Jurkat, Clone E6-1 (cell line): ENCODE data around the gene KIF17.

Experiments
- DNase-seq: peaks from one replicate; pipeline ENCODE4 v3.0.0-alpha.2; 2011; ENCODE audit warnings: low read depth, low spot score
- H3K4me3 ChIP-seq: 2 replicates; pipeline ENCODE4 v1.5.1; 2011; ENCODE audit warnings: mild to moderate bottlenecking, low read length, control low read depth, moderate library complexity

The KIF17 gene

GRCh38 chr1:20672265-20672632 lies 45.6 kb downstream of the KIF17 start:
- no peak overlapping the region for H3K4me3 ChIP-seq
- DNase-seq: no peak

DNA sequence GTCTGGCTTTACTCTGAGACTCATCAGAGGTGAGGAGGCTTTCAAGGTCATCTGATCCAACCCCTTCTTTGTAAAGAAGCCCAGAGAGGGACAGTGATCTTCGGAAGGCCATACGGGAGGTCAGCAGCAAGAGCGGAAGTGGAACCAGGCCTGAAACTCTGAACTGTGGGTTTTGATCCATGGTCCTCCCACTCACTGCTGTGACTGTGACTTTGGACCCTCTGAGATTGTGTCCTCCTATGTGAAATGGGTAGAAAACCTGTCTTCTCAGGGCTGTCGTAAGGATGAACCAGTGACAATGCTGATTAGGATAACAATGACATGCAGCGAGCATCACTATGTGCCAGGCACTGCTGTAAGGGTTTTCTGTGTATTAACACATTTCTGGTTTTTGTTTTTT lies 46.9 kb downstream of the KIF17 start:
- no peak overlapping the region for H3K4me3 ChIP-seq
- DNase-seq: no peak

DNA sequence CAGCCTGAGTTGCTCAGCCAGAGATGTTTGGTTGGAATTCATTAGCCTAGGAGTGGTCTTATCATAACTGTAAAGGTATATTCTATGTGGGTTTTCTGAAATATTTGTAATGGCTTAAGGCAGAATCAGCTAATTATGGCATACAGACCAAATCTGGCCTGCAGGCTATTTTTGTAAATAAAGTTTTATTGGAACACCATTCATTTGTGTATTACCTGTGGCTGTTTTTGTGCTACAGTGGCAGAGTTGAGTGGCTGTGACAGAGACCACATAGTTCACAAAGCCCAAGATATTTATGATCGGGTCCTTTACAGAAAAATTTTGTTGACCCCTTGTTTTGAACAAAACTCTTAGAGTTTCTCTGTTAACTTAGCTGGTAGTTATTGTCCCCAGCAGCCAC lies 49.2 kb downstream of the KIF17 start:
- no peak overlapping the region for H3K4me3 ChIP-seq
- DNase-seq: no peak

- peak; percentile 56 for DNase-seq
- H3K4me3 ChIP-seq: no peak overlapping the region
Measured at GRCh38 chr1:20666804-20667203, 51.0 kb downstream of the KIF17 start.

DNA sequence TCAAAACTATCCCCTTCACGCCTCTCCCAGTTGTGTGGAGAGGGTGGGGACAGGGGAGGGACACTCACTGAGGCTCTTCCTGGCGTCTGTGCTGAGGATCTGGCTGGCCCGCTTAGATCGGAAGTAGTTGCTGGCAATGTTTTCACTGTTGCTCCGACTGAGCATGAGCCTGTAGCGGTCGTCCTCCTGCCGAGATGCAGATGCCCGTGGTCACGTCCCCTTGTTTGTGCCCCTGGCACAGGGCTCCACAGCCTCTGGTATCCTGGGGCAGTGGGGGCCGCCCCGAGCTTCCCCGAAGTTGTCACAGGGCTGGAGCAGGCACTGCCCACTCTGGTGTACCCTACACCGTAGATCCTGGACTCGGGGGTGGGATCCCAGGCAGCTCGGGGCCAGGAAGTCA lies 51.7 kb downstream of the KIF17 start:
- no peak for DNase-seq

GRCh38 chr1:20665726-20666125 lies 52.1 kb downstream of the KIF17 start:
- no peak for DNase-seq
- H3K4me3 ChIP-seq: no peak overlapping the region

More for the DNA sequence above, 51.7 kb downstream of the KIF17 start:
- H3K4me3 ChIP-seq: no peak overlapping the region

DNA sequence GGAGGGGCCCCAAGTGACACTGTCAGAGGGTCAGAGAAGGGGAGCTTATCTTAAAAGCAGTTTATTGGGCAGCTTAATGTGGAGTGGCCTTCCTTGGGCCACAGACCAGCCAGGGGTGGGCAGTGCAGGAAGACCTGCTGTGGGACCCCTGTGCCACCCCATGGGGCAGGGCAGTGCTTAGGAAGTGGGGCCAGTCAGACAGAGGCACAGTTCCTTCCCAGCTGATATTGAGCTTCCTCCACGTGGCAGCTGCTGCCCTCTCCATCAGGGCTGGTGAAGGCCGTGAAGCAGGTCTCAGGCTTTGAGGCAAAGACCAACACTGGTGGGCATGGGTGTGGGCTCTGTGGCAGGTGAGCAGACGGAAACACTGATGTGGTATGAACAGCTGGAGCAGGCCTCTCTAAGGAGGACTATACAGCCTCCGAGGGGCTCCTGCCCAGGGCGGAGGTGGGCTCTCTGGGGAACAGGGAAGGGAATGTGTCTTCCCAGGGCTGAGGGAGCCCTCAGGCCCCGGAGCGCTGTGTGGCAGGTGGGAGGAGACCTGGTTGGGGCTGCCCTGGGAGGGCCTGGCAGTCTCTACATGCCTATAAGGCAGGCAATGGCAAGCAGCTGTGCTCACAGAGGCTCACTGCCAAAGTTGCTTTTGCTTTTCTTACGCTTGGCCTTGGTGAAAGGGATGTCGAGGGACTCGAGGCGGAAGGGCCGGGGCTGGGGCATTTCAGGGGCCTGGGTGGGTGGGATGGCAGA lies 53.7 kb downstream of the KIF17 start:
- H3K4me3 ChIP-seq: no peak overlapping the region
- no peak for DNase-seq

DNA sequence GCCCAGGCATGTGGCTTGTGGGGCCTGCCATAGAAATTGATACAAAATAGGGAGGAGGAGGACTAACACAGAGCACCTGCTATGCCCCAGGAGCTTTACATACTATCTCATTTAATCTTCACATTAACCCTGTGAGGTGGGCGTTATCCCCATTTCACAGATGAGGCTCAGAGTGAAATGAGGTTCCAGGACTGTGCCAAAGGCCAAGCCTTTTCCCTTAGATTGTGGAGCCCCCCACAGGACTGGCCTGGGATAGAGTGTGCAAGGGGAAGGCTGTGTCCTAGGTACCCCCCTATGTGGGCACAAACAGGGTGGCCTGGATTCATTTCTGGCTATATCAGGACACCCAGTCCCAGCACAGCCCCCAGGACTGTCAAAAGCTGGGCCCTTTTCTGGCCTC lies 54.4 kb downstream of the KIF17 start:
- no peak overlapping the region for H3K4me3 ChIP-seq
- no peak for DNase-seq

- DNase-seq: no peak
Measured at GRCh38 chr1:20662110-20662475, 55.7 kb downstream of the KIF17 start.

GRCh38 chr1:20661207-20662109 lies 56.3 kb downstream of the KIF17 start, which contains the start of gene DDOST:
Gene DDOST (minus strand): TSS chr1:20661369. CDS start chr1:20661350, 19 bp downstream.
- DNase-seq: peak; percentile 98
- peak within 1 kb of the TSS; percentile 96 for H3K4me3 ChIP-seq

More at GRCh38 chr1:20662110-20662475, 55.7 kb downstream of the KIF17 start:
- peak overlapping the region; percentile 96 for H3K4me3 ChIP-seq

- H3K4me3 ChIP-seq: peak overlapping the region; percentile 96
- no peak for DNase-seq
Measured at GRCh38 chr1:20660847-20661206, 57.0 kb downstream of the KIF17 start.

DNA sequence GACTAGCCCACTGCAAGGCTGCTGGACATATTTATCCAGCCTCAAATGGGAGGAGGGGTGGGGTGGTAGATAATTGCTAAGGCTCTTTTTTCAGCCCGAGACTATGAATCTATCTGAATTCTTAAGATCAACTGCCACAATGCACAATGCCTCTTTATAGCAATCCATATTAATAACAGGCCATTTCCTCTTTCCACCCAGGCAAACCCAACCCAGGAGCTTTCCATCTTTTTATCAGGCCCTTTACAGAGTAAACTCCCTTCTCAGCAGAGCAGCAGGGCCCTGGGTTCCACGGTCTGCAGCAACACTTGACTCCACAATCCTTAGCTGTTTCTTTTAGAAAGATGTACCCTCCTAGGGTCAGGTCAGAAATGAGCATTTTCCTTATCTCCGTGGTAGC lies 57.4 kb downstream of the KIF17 start:
- DNase-seq: no peak
- peak overlapping the region; percentile 96 for H3K4me3 ChIP-seq

GRCh38 chr1:20658166-20658915 lies 59.5 kb downstream of the KIF17 start:
- no peak overlapping the region for H3K4me3 ChIP-seq
- no peak for DNase-seq

GRCh38 chr1:20657024-20657423 lies 60.8 kb downstream of the KIF17 start:
- DNase-seq: no peak

GRCh38 chr1:20654104-20654690 lies 63.6 kb downstream of the KIF17 start:
- H3K4me3 ChIP-seq: no peak overlapping the region
- DNase-seq: no peak

More at GRCh38 chr1:20657024-20657423, 60.8 kb downstream of the KIF17 start:
- no peak overlapping the region for H3K4me3 ChIP-seq

DNA sequence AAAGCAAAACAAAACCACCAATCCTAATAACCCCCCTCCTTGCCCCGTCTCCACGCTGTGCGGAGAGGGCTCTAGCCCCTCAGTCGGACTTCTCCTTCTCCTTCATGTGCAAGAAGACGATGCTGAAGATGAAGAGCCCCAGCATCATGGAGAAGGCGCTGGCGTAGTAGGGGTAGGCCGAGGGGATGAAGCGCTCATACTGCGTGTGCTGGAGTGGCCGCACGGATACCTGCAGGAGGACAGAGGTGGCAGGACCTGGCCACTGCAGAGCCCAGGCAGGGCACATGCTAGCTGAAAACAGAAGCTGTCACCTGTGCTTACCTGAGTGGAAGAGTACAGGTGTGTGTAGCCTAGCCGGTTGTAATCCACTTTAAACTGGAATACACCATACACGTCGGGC lies 65.5 kb downstream of the KIF17 start:
- no peak overlapping the region for H3K4me3 ChIP-seq
- no peak for DNase-seq

DNA sequence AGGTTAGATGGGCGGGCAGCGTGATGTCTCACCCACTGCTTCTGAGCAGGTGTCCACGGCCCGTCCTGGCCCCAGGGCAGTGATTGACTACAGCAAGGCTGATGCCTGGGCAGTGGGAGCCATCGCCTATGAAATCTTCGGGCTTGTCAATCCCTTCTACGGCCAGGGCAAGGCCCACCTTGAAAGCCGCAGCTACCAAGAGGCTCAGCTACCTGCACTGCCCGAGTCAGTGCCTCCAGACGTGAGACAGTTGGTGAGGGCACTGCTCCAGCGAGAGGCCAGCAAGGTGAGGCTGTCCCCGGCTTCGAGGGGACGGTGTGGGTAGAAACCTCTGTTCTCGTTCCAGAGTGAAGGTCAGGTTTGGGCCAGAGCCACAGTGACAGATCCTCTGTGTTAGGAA lies 68.9 kb downstream of the KIF17 start:
- no peak overlapping the region for H3K4me3 ChIP-seq
- DNase-seq: no peak

DNA sequence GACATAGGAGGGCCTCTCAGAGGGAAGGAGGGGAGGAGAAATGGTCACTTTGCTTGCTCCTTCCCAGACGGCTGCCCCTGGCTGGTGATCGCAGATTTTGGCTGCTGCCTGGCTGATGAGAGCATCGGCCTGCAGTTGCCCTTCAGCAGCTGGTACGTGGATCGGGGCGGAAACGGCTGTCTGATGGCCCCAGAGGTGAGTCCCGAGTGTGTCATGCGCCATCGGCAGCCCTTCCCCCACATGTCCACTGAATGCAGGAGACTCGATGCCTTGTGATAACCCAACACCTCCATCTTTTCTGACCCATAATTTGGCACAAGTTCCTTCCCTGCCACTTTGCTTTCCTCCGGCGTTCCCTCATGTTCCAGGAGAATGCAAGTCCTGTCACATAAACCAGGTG lies 69.4 kb downstream of the KIF17 start:
- no peak overlapping the region for H3K4me3 ChIP-seq
- DNase-seq: no peak

DNA sequence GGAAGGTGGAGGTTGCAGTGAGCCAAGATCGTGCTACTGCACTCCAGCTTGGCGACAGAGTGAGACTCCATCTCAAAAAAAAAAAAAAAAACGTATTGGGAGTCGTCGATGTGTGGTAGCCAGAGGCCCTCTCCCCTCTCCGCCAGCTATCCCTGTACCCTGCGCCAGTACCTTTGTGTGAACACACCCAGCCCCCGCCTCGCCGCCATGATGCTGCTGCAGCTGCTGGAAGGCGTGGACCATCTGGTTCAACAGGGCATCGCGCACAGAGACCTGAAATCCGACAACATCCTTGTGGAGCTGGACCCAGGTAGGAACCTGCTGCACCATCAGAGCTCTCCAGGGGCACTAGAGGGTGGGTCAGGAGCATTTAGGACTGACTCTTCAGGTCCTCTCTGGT lies 72.4 kb downstream of the KIF17 start:
- no peak overlapping the region for H3K4me3 ChIP-seq
- no peak for DNase-seq
